SK-N-SH treated with all-trans-retinoic acid at 6 μM for 48 hours (cell line): ENCODE results near the gene TMEM232.

Experiments used
- ATAC-seq: fragments of 200-7000 bp; cut with Tn5 transposase; 3 replicates; pipeline ENCODE4 v1.9.1; 2020; ENCODE audit warnings: mild to moderate bottlenecking, moderate library complexity
- ARNTL ChIP-seq: fragments of 450-650 bp; formaldehyde crosslinking; IDR thresholded peaks from 2 replicates; pipeline ENCODE4 v1.5.0; 2020; ENCODE audit warnings: low read depth, mild to moderate bottlenecking, moderate library complexity, borderline replicate concordance
- ESRRG ChIP-seq: fragments of 250-450 bp; sonication (Bioruptor Pico); IDR thresholded peaks from 2 replicates; pipeline ENCODE4 v1.6.1; 2021; ENCODE audit warnings: mild to moderate bottlenecking
- GLIS3 ChIP-seq: fragments of 250-450 bp; sonication (Bioruptor Pico); IDR thresholded peaks from 2 replicates; pipeline ENCODE4 v1.5.0; 2020; ENCODE audit warnings: mild to moderate bottlenecking, moderate library complexity
- ISL1 ChIP-seq: fragments of 250-450 bp; sonication (Bioruptor Pico); IDR thresholded peaks from 2 replicates; pipeline ENCODE4 v2.1.2; 2022; ENCODE audit warnings: mild to moderate bottlenecking, moderate library complexity
- RARB ChIP-seq: fragments of 250-450 bp; sonication (Bioruptor Pico); IDR thresholded peaks from 2 replicates; pipeline ENCODE4 v1.8.0; 2021; ENCODE audit warnings: mild to moderate bottlenecking, moderate library complexity
- SNAI2 ChIP-seq: fragments of 250-450 bp; sonication (Bioruptor Pico); IDR thresholded peaks from 2 replicates; pipeline ENCODE4 v1.5.0; 2020; ENCODE audit warnings: mild to moderate bottlenecking, moderate library complexity
- TCF4 ChIP-seq: fragments of 250-450 bp; sonication (Bioruptor Pico); IDR thresholded peaks from 2 replicates; pipeline ENCODE4 v1.8.0; 2021; ENCODE audit warnings: mild to moderate bottlenecking, moderate library complexity, borderline replicate concordance
- ZC3H10 ChIP-seq: fragments of 250-450 bp; sonication (Bioruptor Pico); IDR thresholded peaks from 2 replicates; pipeline ENCODE4 v1.5.1; 2021; ENCODE audit warnings: mild to moderate bottlenecking, moderate library complexity
- ZFP3 ChIP-seq: fragments of 250-450 bp; sonication (Bioruptor Pico); IDR thresholded peaks from 2 replicates; pipeline ENCODE4 v1.5.0; 2020; ENCODE audit warnings: mild to moderate bottlenecking, moderate library complexity
- ZFP30 ChIP-seq: fragments of 450-650 bp; formaldehyde crosslinking; IDR thresholded peaks from 2 replicates; pipeline ENCODE4 v1.5.0; 2022; ENCODE audit warnings: mild to moderate bottlenecking, moderate library complexity
- ZNF565 ChIP-seq: fragments of 450-650 bp; formaldehyde crosslinking; conservative IDR thresholded peaks from 2 replicates; pipeline ENCODE4 v1.5.0; 2020; ENCODE audit warnings: low read depth, mild to moderate bottlenecking, moderate library complexity
- ZNF70 ChIP-seq: fragments of 450-650 bp; formaldehyde crosslinking; IDR thresholded peaks from 2 replicates; pipeline ENCODE4 v1.5.0; 2020; ENCODE audit warnings: mild to moderate bottlenecking, moderate library complexity
- ZNF8 ChIP-seq: fragments of 450-650 bp; formaldehyde crosslinking; IDR thresholded peaks from 2 replicates; pipeline ENCODE4 v1.5.0; 2020; ENCODE audit warnings: mild to moderate bottlenecking, moderate library complexity
- TF ChIP-seq, protein P1 (sequence below): fragments of 250-450 bp; sonication (Bioruptor Pico); IDR thresholded peaks from 2 replicates; pipeline ENCODE4 v1.5.1; 2021; ENCODE audit warnings: mild to moderate bottlenecking, moderate library complexity
- TF ChIP-seq, protein P2 (sequence below): fragments of 250-450 bp; sonication (Bioruptor Pico); IDR thresholded peaks from 2 replicates; pipeline ENCODE4 v1.5.1; 2020; ENCODE audit warnings: low read depth, mild to moderate bottlenecking, moderate library complexity
- TF ChIP-seq, protein P3 (sequence below): fragments of 250-450 bp; sonication (Bioruptor Pico); IDR thresholded peaks from 2 replicates; pipeline ENCODE4 v1.8.0; 2020; ENCODE audit warnings: mild to moderate bottlenecking, moderate library complexity, borderline replicate concordance
- TF ChIP-seq, protein P4 (sequence below): fragments of 250-450 bp; sonication (Bioruptor Pico); IDR thresholded peaks from 2 replicates; pipeline ENCODE4 v1.8.0; 2021; ENCODE audit warnings: low read depth, mild to moderate bottlenecking, moderate library complexity, borderline replicate concordance

Gene TMEM232

GRCh38 chr5:110716247-110717245, 9.9 kb downstream of the TMEM232 start:
- ATAC-seq = no peak
- TF ChIP-seq, protein P1, sequence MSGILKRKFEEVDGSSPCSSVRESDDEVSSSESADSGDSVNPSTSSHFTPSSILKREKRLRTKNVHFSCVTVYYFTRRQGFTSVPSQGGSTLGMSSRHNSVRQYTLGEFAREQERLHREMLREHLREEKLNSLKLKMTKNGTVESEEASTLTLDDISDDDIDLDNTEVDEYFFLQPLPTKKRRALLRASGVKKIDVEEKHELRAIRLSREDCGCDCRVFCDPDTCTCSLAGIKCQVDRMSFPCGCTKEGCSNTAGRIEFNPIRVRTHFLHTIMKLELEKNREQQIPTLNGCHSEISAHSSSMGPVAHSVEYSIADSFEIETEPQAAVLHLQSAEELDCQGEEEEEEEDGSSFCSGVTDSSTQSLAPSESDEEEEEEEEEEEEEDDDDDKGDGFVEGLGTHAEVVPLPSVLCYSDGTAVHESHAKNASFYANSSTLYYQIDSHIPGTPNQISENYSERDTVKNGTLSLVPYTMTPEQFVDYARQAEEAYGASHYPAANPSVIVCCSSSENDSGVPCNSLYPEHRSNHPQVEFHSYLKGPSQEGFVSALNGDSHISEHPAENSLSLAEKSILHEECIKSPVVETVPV (CRISPR knock-in tag) = no peak
- TF ChIP-seq ESRRG (CRISPR knock-in tag) (no peak), ZNF70 (no peak), ARNTL (CRISPR knock-in tag) (no peak), ZFP30 (CRISPR knock-in tag) (no peak)
- TF ChIP-seq, protein P2, sequence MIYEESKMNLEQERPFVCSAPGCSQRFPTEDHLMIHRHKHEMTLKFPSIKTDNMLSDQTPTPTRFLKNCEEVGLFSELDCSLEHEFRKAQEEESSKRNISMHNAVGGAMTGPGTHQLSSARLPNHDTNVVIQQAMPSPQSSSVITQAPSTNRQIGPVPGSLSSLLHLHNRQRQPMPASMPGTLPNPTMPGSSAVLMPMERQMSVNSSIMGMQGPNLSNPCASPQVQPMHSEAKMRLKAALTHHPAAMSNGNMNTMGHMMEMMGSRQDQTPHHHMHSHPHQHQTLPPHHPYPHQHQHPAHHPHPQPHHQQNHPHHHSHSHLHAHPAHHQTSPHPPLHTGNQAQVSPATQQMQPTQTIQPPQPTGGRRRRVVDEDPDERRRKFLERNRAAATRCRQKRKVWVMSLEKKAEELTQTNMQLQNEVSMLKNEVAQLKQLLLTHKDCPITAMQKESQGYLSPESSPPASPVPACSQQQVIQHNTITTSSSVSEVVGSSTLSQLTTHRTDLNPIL = no peak
- TF ChIP-seq, all 23 proteins: peak for 0

DNA sequence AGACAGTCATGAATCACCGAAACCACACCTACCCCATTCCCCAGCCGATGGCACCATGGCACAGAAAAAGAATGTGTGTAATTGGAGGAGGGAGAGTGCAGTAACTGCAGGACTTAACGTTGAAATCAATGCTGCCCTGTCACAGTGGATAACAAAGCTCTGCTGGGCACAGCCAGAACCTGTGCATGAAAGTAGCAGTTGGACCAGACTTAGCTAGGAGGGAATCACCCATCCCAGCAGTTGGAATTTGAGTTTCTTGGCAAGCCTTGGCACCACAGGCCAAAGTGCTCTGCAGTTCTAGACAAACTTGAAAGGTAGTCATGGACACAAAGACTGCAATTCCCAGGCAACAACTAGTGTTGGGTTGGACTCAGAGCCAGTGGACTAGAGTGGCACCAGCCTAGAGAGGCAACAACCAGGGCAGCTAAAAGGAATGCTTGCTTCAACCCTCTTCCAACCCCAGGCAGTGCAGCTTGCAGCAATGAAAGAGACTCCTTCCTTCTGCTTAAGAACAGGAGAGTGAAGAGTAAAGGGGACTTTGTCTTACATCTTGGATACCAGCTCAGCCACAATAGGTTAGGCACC, 19.1 kb downstream of the TMEM232 start:
- TF ChIP-seq, protein P1 (CRISPR knock-in tag) = no peak
- no peak for TF ChIP-seq ZNF8 (CRISPR knock-in tag)
- TF ChIP-seq, protein P3, sequence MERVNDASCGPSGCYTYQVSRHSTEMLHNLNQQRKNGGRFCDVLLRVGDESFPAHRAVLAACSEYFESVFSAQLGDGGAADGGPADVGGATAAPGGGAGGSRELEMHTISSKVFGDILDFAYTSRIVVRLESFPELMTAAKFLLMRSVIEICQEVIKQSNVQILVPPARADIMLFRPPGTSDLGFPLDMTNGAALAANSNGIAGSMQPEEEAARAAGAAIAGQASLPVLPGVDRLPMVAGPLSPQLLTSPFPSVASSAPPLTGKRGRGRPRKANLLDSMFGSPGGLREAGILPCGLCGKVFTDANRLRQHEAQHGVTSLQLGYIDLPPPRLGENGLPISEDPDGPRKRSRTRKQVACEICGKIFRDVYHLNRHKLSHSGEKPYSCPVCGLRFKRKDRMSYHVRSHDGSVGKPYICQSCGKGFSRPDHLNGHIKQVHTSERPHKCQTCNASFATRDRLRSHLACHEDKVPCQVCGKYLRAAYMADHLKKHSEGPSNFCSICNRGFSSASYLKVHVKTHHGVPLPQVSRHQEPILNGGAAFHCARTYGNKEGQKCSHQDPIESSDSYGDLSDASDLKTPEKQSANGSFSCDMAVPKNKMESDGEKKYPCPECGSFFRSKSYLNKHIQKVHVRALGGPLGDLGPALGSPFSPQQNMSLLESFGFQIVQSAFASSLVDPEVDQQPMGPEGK (CRISPR knock-in tag) = no peak
- TF ChIP-seq, all 23 proteins: peak for 0
- ATAC-seq = no peak

GRCh38 chr5:110705349-110705748, 21.1 kb downstream of the TMEM232 start:
- no peak for ATAC-seq
- TF ChIP-seq RARB (CRISPR knock-in tag) (no peak), ZNF70 (no peak), ZFP3 (CRISPR knock-in tag) (no peak), TCF4 (CRISPR knock-in tag) (no peak), ZFP30 (CRISPR knock-in tag) (no peak), ESRRG (CRISPR knock-in tag) (no peak), SNAI2 (no peak)
- TF ChIP-seq, protein P3 (CRISPR knock-in tag) = no peak
- TF ChIP-seq, protein P4, sequence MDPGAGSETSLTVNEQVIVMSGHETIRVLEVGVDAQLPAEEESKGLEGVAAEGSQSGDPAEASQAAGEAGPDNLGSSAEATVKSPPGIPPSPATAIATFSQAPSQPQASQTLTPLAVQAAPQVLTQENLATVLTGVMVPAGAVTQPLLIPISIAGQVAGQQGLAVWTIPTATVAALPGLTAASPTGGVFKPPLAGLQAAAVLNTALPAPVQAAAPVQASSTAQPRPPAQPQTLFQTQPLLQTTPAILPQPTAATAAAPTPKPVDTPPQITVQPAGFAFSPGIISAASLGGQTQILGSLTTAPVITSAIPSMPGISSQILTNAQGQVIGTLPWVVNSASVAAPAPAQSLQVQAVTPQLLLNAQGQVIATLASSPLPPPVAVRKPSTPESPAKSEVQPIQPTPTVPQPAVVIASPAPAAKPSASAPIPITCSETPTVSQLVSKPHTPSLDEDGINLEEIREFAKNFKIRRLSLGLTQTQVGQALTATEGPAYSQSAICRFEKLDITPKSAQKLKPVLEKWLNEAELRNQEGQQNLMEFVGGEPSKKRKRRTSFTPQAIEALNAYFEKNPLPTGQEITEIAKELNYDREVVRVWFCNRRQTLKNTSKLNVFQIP (CRISPR knock-in tag) = no peak

DNA sequence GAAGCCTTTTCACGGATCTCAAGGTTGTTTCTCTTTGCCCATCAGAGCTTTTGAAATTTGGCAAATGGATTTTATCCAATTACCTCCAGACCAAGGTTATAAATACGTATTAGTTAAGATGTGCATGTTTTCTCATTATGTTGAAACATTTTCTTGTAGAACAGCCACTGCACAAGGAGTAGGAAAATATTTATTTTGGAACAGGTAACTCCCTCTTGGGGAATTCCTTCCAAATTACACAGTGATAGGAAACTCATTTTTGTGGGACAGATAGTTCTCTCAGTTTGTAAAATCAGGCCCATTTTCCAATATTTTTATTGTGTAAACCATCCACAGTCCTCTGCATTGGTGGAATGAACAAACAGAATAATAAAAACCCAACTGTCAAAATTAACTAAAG, 23.0 kb downstream of the TMEM232 start:
- no peak for ATAC-seq
- TF ChIP-seq ZC3H10 (CRISPR knock-in tag) (no peak), GLIS3 (CRISPR knock-in tag) (no peak), ZNF565 (CRISPR knock-in tag) (no peak), ARNTL (CRISPR knock-in tag) (no peak), ISL1 (CRISPR knock-in tag) (no peak), ZNF8 (CRISPR knock-in tag) (no peak), ZNF70 (no peak), RARB (CRISPR knock-in tag) (no peak)
- TF ChIP-seq, protein P2 = no peak
- TF ChIP-seq, protein P1 (CRISPR knock-in tag) = no peak
- TF ChIP-seq, protein P3 (CRISPR knock-in tag) = no peak
